T-cell (primary cell): ENCODE data around the gene RGL1. TPM values are rescaled to one million over a fixed set of nuclear protein-coding genes. Genes with fewer than 3 reads are reported as not detected.

Experiments
- ATAC-seq, 4 experiments: fragments of 200-7000 bp in 3 of 4; fragments of 150-1000 bp in 1 of 4; cut with Tn5 transposase; replicated peaks in 1 of 4; 1 replicate in 3 of 4; 2 replicates in 1 of 4; pipeline ENCODE4 v1.10.0; 2021; ENCODE audit warnings: moderate library complexity in 3 of 4, mild to moderate bottlenecking in 2 of 4, moderate number of reproducible peaks in 1 of 4
- CTCF ChIA-PET, 2 donors: fragments of 300-600 bp; sonication (Branson Sonifier 250); formaldehyde crosslinking; loops; one replicate each; lab custom pipeline; 2022; ENCODE audit warnings: antibody characterized with exemption in 2 of 2; lab: Charles Lee
- POLR2A ChIA-PET, 2 donors: fragments of 300-600 bp; sonication (Branson Sonifier 250); formaldehyde crosslinking; loops; one replicate each; lab custom pipeline; 2022; ENCODE audit warnings: antibody characterized with exemption in 2 of 2; lab: Charles Lee
- DNase-seq, 35 experiments: peaks; one replicate each; pipeline versions ENCODE4 v3.0.0 to v3.0.0-alpha.2; 2013 to 2023
- H3K27ac ChIP-seq: one replicate; pipeline ENCODE4 v1.5.1; 2013; ENCODE audit warnings: low read length
- H3K27me3 ChIP-seq, 2 experiments: replicated peaks in 1 of 2; 1 replicate in 1 of 2; 2 replicates in 1 of 2; pipeline versions ENCODE4 v1.6.1 to v1.7.0; 2013; ENCODE audit warnings: low read length in 1 of 2, mixed read lengths in 1 of 2; ENCODE audit not compliant: control insufficient read depth in 2 of 2, insufficient read depth in 2 of 2; ENCODE audit errors: extremely low read depth in 1 of 2
- H3K36me3 ChIP-seq, 2 donors: 1 replicate in 1 of 2; 2 replicates in 1 of 2; pipeline versions ENCODE4 v1.6.1 to v1.7.0; 2013; ENCODE audit warnings: low read length in 1 of 2; ENCODE audit not compliant: control insufficient read depth in 2 of 2, insufficient read depth in 1 of 2; ENCODE audit errors: extremely low read depth in 1 of 2
- H3K4me1 ChIP-seq, 2 experiments: 1 replicate in 1 of 2; 2 replicates in 1 of 2; pipeline versions ENCODE4 v1.6.1 to v1.7.0; 2013; ENCODE audit warnings: low read length in 2 of 2, mixed read lengths in 1 of 2; ENCODE audit not compliant: insufficient read depth in 2 of 2, control insufficient read depth in 1 of 2; ENCODE audit errors: extremely low read depth in 1 of 2
- H3K4me3 ChIP-seq, 2 donors: 1 replicate in 1 of 2; 2 replicates in 1 of 2; pipeline versions ENCODE4 v1.5.1 to v1.7.0; 2013; ENCODE audit warnings: mild to moderate bottlenecking in 2 of 2, low read length in 1 of 2, moderate library complexity in 1 of 2; ENCODE audit not compliant: control insufficient read depth in 1 of 2; ENCODE audit errors: extremely low read depth in 1 of 2
- H3K9me3 ChIP-seq: 2 replicates; pipeline ENCODE4 v1.7.0; 2013
- H3K27ac Mint-ChIP-seq, 2 donors: one replicate each; pipeline ENCODE4 v1.8.0; 2020 to 2021; ENCODE audit warnings: mild to moderate bottlenecking in 2 of 2, mixed read lengths in 2 of 2
- H3K27me3 Mint-ChIP-seq, 2 donors: one replicate each; pipeline ENCODE4 v1.8.0; 2021 to 2022; ENCODE audit warnings: mixed read lengths in 2 of 2
- H3K36me3 Mint-ChIP-seq: one replicate; pipeline ENCODE4 v1.8.0; 2021; ENCODE audit warnings: mixed read lengths
- H3K4me1 Mint-ChIP-seq, 3 donors: one replicate each; pipeline ENCODE4 v1.8.0; 2020 to 2022; ENCODE audit warnings: mixed read lengths in 3 of 3, mild to moderate bottlenecking in 1 of 3
- H3K4me3 Mint-ChIP-seq, 3 donors: one replicate each; pipeline ENCODE4 v1.8.0; 2020 to 2022; ENCODE audit warnings: mild to moderate bottlenecking in 3 of 3, mixed read lengths in 3 of 3, moderate library complexity in 3 of 3
- H3K9me3 Mint-ChIP-seq, 3 donors: one replicate each; pipeline ENCODE4 v1.8.0; 2020 to 2022; ENCODE audit warnings: mixed read lengths in 3 of 3
- WGBS: methylation state at CpG from one replicate; pipeline ENCODE4 v1.1.5; 2013; ENCODE audit warnings: missing lambda C conversion rate; ENCODE audit not compliant: insufficient coverage; 5-methylcytosine and 5-hydroxymethylcytosine counted together
- total RNA-seq, 35 experiments: library from RNA in 6 of 35; stranded (reverse) in 6 of 35; fragments of 120-200 nt in 1 of 35; gene quantifications; one replicate each; pipeline versions ENCODE4 v1.2.1 to v1.2.4 and lab custom pipeline; 2013 to 2026

The RGL1 gene
- total RNA-seq, 5 donors from 2014 or later (not counting 1 experiment from before 2014, with no cell fraction given) = 1.7 to 3.3 (median 2.3) TPM

- H3K4me1 Mint-ChIP-seq = peaks cover 0 to 9% (median 9%) of the 10 kb centered on the region in 3 donors
- WGBS = 0% methylated on average over 1 of the region's 2 CpGs
- no peak overlapping the region for H3K27ac Mint-ChIP-seq
Observed at GRCh38 chr1:183956559-183957188, 151.8 kb downstream of the RGL1 start.

DNA sequence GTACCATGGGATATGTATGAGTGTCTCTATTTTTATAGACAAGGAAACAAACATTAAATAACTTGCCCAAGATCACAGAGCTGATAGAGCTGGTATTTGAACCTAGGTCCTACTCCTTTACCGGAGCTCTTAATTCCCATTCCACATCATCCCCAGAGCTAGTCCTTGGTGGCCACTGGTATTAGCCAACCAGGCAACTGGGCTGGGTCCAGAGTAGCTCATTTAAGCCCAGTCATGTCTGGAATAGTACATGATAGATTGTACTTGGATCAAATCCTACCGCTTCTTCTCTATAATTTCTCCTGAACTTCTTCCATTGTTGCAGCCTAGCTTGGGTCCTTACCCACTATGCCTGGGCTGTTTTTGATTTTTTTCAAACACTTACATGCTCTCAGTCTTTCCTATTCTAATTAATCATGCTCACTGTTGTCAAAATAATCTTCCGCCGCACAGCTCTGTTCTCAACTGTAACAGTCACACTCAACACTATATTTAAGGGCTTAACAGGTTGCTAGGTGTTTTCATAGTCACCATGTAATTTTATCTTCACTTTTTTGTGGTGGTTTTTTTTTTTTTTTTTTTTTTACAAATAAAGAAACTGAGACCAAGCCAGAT lies 152.4 kb downstream of the RGL1 start:
- WGBS = 100% methylated on average over 1 of the region's 4 CpGs
- H3K4me3 Mint-ChIP-seq = no peak overlapping the region
- peaks cover 0 to 9% (median 9%) of the 10 kb centered on the region in 3 donors for H3K4me1 Mint-ChIP-seq

More at GRCh38 chr1:183956559-183957188, 151.8 kb downstream of the RGL1 start:
- H3K27me3 ChIP-seq = no peaks in the 10 kb centered on the region
- no peaks in the 10 kb centered on the region for H3K9me3 ChIP-seq
- H3K4me3 ChIP-seq = no peak overlapping the region
- Mint-ChIP-seq H3K4me3 (peak overlapping the region in 2 of 3 donors; percentile 30 to 42), H3K36me3 (no peaks in the 10 kb centered on the region), H3K9me3 (no peaks in the 10 kb centered on the region), H3K27me3 (no peaks in the 10 kb centered on the region)
- H3K36me3 ChIP-seq = no peaks in the 10 kb centered on the region
- CTCF ChIA-PET = interaction anchor here (0.7 to 1.6 kb wide), 7 partner anchors 41 to 1025 kb away, joined by 3 to 4 read pairs (median 4); partner anchors contain the start of gene TSEN15 (in 1 of the 2)
- ATAC-seq (peak; percentile 99 to 100 (median 100)), DNase-seq (peak; percentile 6 to 84 (median 42))
- POLR2A ChIA-PET = interaction anchor here in 1 of 2 donors (0.6 kb wide), 1 partner anchor 34 kb away, joined by 8 read pairs; no protein-coding TSS in a partner anchor
- peak overlapping the region; percentile 81 for H3K27ac ChIP-seq
- H3K4me1 ChIP-seq = peaks cover 17 to 26% of the 10 kb centered on the region in 2 experiments

DNA sequence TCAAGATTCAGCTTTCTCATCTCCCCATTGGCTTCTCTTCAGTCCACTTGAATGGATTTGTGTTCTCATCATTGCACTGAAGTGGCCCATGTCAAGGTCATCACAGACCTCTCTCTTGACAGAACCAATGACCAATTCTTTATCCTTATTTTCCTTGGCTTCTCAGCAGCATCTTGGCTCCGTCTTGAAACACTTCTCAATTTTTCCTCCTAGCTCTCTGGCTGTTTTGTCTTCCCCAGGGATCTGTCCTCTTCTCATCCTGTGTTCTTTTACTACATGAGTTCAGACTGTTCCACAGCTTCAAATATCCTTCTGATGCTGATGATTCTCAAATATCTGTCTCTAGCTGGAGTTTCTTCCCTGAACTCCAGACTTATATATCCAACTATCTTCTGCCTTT lies 154.0 kb downstream of the RGL1 start:
- H3K27me3 Mint-ChIP-seq = peaks cover 0 to 2% of the 10 kb centered on the region in 2 donors
- DNase-seq = no peak
- no peak overlapping the region for H3K27ac Mint-ChIP-seq
- CTCF ChIA-PET = no interaction called here
- no peaks in the 10 kb centered on the region for H3K9me3 Mint-ChIP-seq
- POLR2A ChIA-PET = no interaction called here
- H3K4me3 ChIP-seq = no peak overlapping the region
- no peaks in the 10 kb centered on the region for H3K36me3 ChIP-seq
- no peak for ATAC-seq
- H3K4me3 Mint-ChIP-seq = no peak overlapping the region
- H3K27me3 ChIP-seq = no peaks in the 10 kb centered on the region
- H3K27ac ChIP-seq = no peak overlapping the region
- H3K4me1 ChIP-seq = peaks cover 17 to 26% of the 10 kb centered on the region in 2 experiments
- H3K9me3 ChIP-seq = no peaks in the 10 kb centered on the region
- 83% methylated on average over 1 of the region's 1 CpG for WGBS
- H3K4me1 Mint-ChIP-seq = peaks cover 0 to 13% (median 9%) of the 10 kb centered on the region in 3 donors
- peaks cover 3% of the 10 kb centered on the region for H3K36me3 Mint-ChIP-seq

More for the DNA sequence above, 152.4 kb downstream of the RGL1 start:
- H3K4me1 ChIP-seq = peaks cover 17 to 26% of the 10 kb centered on the region in 2 experiments
- H3K9me3 Mint-ChIP-seq = no peaks in the 10 kb centered on the region
- CTCF ChIA-PET = interaction anchor here (0.7 to 1.6 kb wide), 6 partner anchors 94 to 1025 kb away, joined by 3 to 4 read pairs (median 4); partner anchors contain the start of gene TSEN15 (in 1 of the 2)
- H3K27ac Mint-ChIP-seq = no peak overlapping the region
- H3K36me3 ChIP-seq = no peaks in the 10 kb centered on the region
- no peak for ATAC-seq
- no peaks in the 10 kb centered on the region for H3K27me3 ChIP-seq
- H3K9me3 ChIP-seq = no peaks in the 10 kb centered on the region
- POLR2A ChIA-PET = interaction anchor here in 1 of 2 donors (0.6 to 0.7 kb wide), 2 partner anchors 35 to 79 kb away, joined by 5 to 8 read pairs; no protein-coding TSS in a partner anchor
- H3K27me3 Mint-ChIP-seq = no peaks in the 10 kb centered on the region
- H3K4me3 ChIP-seq = no peak overlapping the region
- peaks cover under 1% of the 10 kb centered on the region for H3K36me3 Mint-ChIP-seq
- DNase-seq = no peak
- peak overlapping the region; percentile 81 for H3K27ac ChIP-seq

DNA sequence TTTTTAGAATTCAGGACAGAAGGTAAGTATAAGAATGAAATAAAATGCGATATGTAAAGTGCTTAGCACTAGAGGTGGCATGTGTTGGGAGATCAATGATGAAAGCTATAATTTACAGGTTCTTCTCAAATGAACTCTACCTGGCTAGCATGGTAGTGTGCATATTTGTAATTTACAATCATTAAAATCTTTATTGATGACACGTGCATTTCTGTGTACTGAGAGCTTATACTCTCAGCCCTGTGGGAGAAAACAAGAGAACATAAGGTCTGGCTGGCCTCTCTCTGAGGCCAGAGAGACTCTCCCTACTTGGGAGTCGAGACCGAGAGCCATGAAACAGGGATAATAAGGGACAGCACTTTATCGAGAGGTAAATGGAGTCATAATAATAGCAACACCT lies 156.2 kb downstream of the RGL1 start:
- H3K27me3 ChIP-seq = no peaks in the 10 kb centered on the region
- peaks cover 10% of the 10 kb centered on the region in 2 experiments for H3K4me1 ChIP-seq
- Mint-ChIP-seq H3K27me3 (peaks cover 2 to 9% of the 10 kb centered on the region in 2 donors), H3K27ac (no peak overlapping the region), H3K4me1 (peaks cover 0 to 7% (median 0%) of the 10 kb centered on the region in 3 donors), H3K9me3 (no peaks in the 10 kb centered on the region), H3K4me3 (no peak overlapping the region), H3K36me3 (peaks cover 3% of the 10 kb centered on the region)
- CTCF ChIA-PET = no interaction called here
- POLR2A ChIA-PET = interaction anchor here in 1 of 2 donors (0.6 kb wide), 1 partner anchor 25 kb away, joined by 3 read pairs; no protein-coding TSS in a partner anchor
- ATAC-seq = no peak
- no peaks in the 10 kb centered on the region for H3K9me3 ChIP-seq
- no peak overlapping the region for H3K27ac ChIP-seq
- no peaks in the 10 kb centered on the region for H3K36me3 ChIP-seq
- WGBS = no CpG with 5 or more reads among the region's 5 CpGs
- no peak overlapping the region for H3K4me3 ChIP-seq
- no peak for DNase-seq

GRCh38 chr1:183962903-183963302 lies 158.0 kb downstream of the RGL1 start:
- ChIA-PET CTCF (no interaction called here), POLR2A (no interaction called here)
- Histone ChIP-seq H3K4me3 (no peak overlapping the region), H3K36me3 (no peaks in the 10 kb centered on the region), H3K4me1 (peaks cover 0 to 9% of the 10 kb centered on the region in 2 experiments), H3K27me3 (no peaks in the 10 kb centered on the region), H3K9me3 (no peaks in the 10 kb centered on the region), H3K27ac (no peak overlapping the region)
- Mint-ChIP-seq H3K4me3 (no peak overlapping the region), H3K27me3 (peaks cover 2 to 9% of the 10 kb centered on the region in 2 donors), H3K27ac (no peak overlapping the region), H3K4me1 (peaks cover 0 to 19% (median 4%) of the 10 kb centered on the region in 3 donors), H3K36me3 (peaks cover 3% of the 10 kb centered on the region), H3K9me3 (no peaks in the 10 kb centered on the region)
- WGBS = 100% methylated on average over 1 of the region's 3 CpGs
- DNase-seq (no peak), ATAC-seq (no peak)

GRCh38 chr1:183965726-183966125 lies 160.8 kb downstream of the RGL1 start:
- ChIA-PET POLR2A (no interaction called here), CTCF (no interaction called here)
- Mint-ChIP-seq H3K27ac (no peak overlapping the region), H3K4me1 (peaks cover 0 to 26% (median 10%) of the 10 kb centered on the region in 3 donors), H3K36me3 (peaks cover 3% of the 10 kb centered on the region), H3K27me3 (peaks cover 2 to 9% of the 10 kb centered on the region in 2 donors), H3K9me3 (no peaks in the 10 kb centered on the region), H3K4me3 (no peak overlapping the region)
- H3K4me1 ChIP-seq = peaks cover 0 to 18% of the 10 kb centered on the region in 2 experiments
- no CpG with 5 or more reads among the region's 1 CpG for WGBS
- no peaks in the 10 kb centered on the region for H3K36me3 ChIP-seq
- H3K27ac ChIP-seq = no peak overlapping the region
- no peaks in the 10 kb centered on the region for H3K27me3 ChIP-seq
- no peak for ATAC-seq
- no peak overlapping the region for H3K4me3 ChIP-seq
- no peaks in the 10 kb centered on the region for H3K9me3 ChIP-seq
- no peak for DNase-seq
